Embryonic facial prominence (tissue), 1 donor: ENCODE results near the gene MYLK2.

Source experiments
- DNase-seq: peaks from one replicate; pipeline ENCODE4 v3.0.0-alpha.2; 2016; ENCODE audit errors: extremely low spot score

Gene MYLK2

GRCh38 chr20:31835554-31835953 lies 16.4 kb downstream of the MYLK2 start:
- no peak for DNase-seq

DNA sequence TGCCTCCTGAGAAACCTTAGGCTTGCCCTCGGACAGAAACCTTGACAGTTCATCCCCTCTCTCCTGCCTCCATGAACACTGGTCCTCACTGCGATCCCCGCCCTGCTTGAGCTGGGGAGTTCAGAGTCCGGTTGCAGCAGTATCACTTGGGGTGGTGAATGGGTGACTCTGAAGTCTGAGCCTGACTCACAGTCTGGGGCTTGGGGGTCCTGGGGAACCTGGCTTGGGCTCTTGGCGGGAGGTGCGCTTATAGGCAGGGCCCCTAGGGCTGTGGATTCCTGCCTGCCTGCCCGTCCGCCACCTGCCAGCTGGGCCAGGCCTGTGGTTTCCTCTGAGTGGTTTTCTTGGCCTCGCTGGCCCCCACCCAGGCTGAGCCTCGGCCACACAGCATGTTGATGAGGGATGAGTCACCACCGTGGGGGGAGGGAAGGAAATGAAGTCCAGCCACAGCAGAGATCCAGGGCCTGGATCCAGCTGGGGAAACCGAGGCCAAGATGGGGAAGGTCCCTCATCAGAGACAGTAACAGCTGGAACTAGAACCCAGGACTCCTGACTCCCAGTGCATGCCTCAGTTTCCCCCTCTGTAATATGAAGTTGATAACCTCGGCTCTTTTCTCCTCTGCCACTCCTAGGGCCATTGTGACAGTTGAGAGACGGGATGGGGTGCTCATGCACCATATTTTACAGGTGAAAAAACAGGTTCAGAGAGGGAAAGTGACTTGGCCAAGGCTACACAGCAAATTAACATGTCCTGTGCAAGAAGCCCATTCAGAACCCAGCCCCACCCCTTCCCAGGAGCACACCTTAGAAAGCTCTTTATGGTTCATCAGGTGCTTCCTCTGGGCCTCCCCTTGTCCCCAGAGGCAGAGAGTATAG lies 17.1 kb downstream of the MYLK2 start:
- no peak for DNase-seq

GRCh38 chr20:31836853-31837608 lies 17.9 kb downstream of the MYLK2 start:
- DNase-seq: no peak

DNA sequence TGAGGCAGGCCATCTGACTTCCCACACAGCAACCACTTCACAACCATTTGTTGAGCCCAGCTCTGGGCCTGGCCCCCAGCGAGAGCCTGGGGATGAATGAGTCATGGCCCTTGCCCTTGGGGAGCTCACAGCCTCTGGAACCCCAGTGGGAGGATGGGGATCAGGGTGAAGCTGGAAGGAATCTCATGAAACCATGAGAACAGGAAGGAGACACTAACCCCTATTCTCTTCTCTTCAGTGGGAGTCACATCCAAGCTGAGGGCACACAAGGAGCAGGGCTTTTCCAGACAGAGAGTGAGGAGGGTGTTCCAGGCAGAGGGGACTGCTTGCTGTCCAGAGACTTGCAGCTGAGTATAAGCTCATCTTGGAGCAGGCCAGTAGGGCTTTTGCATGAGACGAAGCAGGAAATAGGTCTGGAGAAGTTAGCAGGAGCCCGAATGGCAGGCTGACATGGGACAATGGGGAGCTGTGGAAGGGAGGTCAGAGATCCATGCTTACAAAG lies 18.8 kb downstream of the MYLK2 start:
- DNase-seq: no peak

GRCh38 chr20:31838646-31839292 lies 19.6 kb downstream of the MYLK2 start:
- DNase-seq: no peak

DNA sequence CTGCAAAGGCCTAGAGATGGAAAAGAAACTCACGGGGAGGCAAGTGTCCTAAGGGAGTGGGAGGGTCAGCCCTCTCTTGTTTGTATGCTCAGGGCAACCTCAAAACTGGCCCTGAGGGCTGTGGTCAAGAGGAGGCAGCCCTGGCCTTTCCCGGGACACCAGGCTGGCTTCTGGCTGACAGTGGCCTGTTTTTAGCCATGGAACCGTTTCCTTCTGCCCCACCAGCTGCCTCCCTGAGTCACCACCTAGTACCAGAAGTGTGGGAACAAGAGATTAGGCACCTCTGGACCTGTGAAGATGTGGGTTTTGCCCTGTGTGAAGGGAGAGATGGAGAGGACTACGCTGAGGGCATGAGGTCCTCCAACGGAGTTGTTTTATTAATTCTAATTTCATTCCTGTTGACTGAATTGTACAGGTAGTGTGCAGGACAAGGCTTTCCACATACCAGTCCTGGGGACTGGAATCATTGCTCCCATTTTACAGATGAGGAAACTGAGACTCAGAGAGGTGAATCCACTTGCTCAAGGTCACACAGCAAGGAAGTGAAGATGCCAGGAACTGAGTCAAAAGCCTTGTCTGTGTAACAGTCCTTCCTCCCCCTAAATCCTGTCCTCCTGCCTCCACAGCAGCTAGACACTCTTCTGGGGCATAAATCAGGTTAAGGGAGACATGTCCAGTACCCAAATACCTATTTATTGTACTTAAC lies 20.8 kb downstream of the MYLK2 start:
- DNase-seq: no peak

DNA sequence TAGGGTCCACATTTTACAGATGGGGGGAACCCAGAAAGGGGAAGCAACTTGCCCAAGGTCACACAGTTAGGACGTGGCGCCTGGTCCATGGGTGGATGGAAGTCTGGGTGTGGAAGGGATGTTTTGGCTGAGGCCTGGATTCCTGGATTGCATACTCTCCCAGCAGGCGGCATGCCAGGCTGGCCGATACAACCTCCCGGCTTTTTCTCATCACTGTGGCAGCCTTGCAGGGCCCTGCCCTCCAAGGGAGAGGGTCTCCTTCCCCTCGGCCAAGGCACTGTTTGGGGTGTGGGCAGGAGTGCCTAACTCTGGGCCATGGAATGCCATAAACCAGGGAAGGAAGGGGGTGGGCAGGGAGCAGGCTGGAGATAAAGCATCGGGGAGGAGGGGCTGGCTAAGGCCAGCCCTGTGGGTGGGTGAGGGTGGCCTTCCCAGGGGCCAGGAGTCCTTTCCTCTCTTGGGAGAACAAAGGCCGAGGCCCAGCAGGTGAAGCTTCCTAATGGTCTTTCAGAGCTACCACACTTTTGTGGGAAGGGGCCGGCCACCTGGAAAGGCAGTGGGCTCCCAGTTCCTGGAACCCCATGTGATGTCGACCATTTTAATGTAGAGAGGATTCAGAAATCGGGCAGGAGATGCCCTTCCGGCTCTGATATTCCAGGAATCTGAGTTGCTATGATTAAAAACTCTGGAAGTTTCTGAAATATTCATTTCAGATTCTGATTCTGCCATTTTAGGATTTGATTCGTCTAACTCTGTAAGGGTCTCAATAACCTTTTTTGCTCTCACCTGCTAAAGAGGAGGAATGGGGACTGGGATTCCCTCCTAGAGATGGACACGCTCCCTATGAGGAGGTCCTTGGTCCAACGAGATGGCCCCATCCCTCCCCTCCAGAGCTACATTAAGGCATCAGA lies 22.0 kb downstream of the MYLK2 start:
- no peak for DNase-seq

DNA sequence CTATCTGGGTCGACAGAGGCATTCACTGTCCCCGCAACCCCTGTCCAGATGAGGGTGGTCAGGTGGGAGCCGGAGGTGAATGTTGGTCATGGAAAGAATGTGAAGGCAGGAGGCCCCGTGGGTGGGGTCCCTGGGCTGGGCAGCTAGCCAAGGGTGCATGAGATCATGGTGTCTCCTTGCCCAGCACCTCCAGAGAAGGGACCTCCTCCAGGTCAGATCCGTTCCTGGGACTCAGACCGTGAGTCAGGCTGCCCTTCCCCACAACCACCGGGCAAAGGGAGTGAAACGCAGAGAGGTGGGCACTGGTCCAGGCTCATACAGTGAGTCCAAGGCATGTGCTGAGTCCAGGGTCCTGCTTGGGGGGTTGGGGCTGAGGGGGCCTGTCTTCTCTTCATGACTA lies 22.8 kb downstream of the MYLK2 start:
- no peak for DNase-seq

DNA sequence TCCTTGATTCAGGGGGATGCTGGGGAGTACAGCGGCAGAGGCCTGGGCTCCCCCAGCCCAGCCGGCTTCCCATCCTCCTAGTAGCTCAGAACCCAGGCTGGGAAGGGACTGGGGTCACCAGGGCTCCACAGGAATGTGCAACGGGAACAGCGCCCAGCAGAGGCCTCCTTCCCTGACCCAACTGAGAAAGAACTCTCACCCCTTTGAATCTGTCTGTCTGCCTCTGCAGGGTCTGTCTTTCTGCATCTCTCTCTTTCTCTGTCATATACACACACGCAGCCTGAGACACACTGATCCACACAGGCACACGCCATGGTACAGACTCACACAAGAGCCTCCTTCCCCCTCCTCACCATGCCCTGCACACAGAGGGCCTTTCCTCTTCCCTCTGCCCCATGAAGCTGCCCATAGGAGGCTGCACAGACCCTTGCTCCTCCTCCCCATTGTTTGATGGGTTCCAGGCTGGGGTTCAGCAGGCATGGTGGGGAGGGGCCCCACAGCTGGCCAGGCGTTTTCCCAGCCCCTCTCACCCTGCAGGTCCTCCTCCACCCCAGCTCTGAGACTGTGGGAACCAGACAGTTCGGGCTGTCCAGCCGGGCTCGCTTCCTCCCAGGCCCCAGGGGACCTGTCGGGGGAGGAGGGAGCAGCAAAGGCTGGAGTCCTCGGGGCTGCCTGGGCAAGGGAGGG lies 23.5 kb downstream of the MYLK2 start:
- no peak for DNase-seq

DNA sequence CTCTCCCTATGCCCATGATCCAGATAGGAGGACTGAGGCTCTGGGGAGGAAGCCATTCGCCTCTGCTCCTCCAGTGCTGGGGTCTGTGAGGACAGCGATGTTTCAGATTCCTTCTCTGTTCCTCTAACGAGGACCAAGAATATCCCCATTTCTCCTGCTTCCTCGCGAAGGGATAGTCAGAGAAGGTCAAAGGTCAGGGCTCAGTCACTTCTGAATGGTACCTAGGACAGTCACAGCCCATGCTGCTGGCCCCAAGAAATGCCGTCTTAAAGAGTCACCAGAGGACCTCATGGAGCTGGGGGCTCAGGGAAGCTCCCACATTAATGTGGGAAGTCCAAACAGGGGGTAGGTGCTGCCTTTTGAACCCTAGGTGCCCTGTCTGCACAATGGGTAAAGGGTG lies 24.1 kb downstream of the MYLK2 start:
- DNase-seq: no peak

DNA sequence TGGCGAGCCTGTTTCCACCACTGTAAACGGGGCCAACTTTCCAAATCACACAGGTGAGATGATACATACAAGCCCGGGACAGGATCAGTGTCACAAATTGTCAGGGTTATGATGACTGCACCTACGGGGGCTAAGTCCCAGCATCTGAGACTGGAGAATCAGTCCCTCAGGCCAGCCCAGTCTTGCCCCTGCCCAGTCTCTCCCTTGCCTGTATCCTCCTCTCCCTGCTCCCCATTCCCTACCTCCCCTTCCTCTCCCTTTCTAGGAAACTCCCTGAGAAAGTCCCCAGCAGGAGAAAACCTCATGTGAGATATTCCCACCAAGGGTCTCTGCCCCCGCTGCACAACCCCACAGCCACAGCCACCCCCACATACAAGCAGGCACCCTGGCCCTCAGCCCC lies 24.7 kb downstream of the MYLK2 start:
- no peak for DNase-seq

GRCh38 chr20:31844737-31845299 lies 25.7 kb downstream of the MYLK2 start:
- DNase-seq: no peak

GRCh38 chr20:31845300-31845863 lies 26.2 kb downstream of the MYLK2 start, which contains the start of gene FOXS1:
FOXS1 (minus strand) TSS chr20:31845604; CDS start chr20:31845542, 62 bp downstream.
- no peak for DNase-seq

DNA sequence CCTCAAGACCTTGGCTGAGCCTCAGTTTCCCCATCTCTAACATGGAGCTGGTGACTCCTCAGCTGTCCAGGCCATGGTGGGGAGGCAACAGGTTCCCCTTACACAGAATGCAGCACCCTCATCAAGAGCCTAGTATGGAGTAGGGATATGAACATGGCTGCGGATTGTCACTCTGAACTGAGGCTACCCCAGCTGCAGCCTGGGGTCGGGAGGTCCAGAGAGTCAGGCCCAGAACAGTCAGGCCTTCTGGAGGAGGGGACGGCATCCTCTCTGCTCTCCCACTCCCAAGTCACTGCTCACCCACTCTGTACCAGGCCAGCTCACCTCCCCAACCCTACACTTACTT lies 27.6 kb downstream of the MYLK2 start:
- no peak for DNase-seq

GRCh38 chr20:31848088-31848999 lies 29.2 kb downstream of the MYLK2 start:
- no peak for DNase-seq

- DNase-seq: no peak
Observed at GRCh38 chr20:31849306-31849930, 30.3 kb downstream of the MYLK2 start.

GRCh38 chr20:31851240-31851955 lies 32.2 kb downstream of the MYLK2 start:
- no peak for DNase-seq
